Measurements from ENCODE around the gene LHFPL2. TPM values are rescaled to one million over a fixed set of nuclear protein-coding genes. Genes with fewer than 3 reads are reported as not detected.

The LHFPL2 gene
- total and polyA plus RNA-seq, 9 of the 15 experiments (the other 6 are each of a cell fraction or from before 2014, with no cell fraction given), result 1.0 to 6.6 (median 4.6) TPM

GRCh38 chr5:78509884-78510769 lies 138.4 kb downstream of the LHFPL2 start (continued):
- TF ChIP-seq, protein P1, sequence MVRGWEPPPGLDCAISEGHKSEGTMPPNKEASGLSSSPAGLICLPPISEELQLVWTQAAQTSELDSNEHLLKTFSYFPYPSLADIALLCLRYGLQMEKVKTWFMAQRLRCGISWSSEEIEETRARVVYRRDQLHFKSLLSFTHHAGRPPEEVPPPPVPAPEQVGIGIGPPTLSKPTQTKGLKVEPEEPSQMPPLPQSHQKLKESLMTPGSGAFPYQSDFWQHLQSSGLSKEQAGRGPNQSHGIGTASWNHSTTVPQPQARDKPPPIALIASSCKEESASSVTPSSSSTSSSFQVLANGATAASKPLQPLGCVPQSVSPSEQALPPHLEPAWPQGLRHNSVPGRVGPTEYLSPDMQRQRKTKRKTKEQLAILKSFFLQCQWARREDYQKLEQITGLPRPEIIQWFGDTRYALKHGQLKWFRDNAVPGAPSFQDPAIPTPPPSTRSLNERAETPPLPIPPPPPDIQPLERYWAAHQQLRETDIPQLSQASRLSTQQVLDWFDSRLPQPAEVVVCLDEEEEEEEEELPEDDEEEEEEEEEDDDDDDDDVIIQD (CRISPR knock-in tag; IDR thresholded peaks at IDR 0.05), result no peak
- TF ChIP-seq RBFOX2 (IDR thresholded peaks at IDR 0.05; ENCODE audit: low read depth, low read length) (peak; percentile 78), SMARCE1 (IDR thresholded peaks at IDR 0.05) (peak; percentile 38; the same call in 1 of the 2 replicates), PPARD (CRISPR knock-in tag; IDR thresholded peaks at IDR 0.05) (no peak), HNRNPUL1 (IDR thresholded peaks at IDR 0.05; ENCODE audit: low read length) (no peak), NFIX (CRISPR knock-in tag; IDR thresholded peaks at IDR 0.05; ENCODE audit: low read depth) (no peak), NCOA4 (IDR thresholded peaks at IDR 0.05; ENCODE audit: partially characterized antibody) (no peak), GTF2B (IDR thresholded peaks at IDR 0.05; ENCODE audit: extremely low read depth, insufficient read length) (no peak), CEBPB (tag; IDR thresholded peaks at IDR 0.05) (no peak), CEBPG (CRISPR knock-in tag; IDR thresholded peaks at IDR 0.05) (no peak), CEBPG (tag; conservative IDR thresholded peaks at IDR 0.05 in 1 of 2, IDR thresholded peaks at IDR 0.05 in 1 of 2) (no peak), ERF (CRISPR knock-in tag; IDR thresholded peaks at IDR 0.05) (no peak), MTA3 (IDR thresholded peaks at IDR 0.05; ENCODE audit: borderline replicate concordance) (no peak; the same call in 1 of the 2 replicates), ILK (tag; IDR thresholded peaks at IDR 0.05; ENCODE audit: borderline replicate concordance, low read depth) (no peak), SREBF1 (IDR thresholded peaks at IDR 0.05; ENCODE audit: borderline replicate concordance, low read depth, low read length) (no peak), THAP12 (CRISPR knock-in tag; IDR thresholded peaks at IDR 0.05) (peak; percentile 73; the same call in 1 of the 2 replicates), ZFP91 (CRISPR knock-in tag; IDR thresholded peaks at IDR 0.05) (no peak)
- TF ChIP-seq, protein P2, sequence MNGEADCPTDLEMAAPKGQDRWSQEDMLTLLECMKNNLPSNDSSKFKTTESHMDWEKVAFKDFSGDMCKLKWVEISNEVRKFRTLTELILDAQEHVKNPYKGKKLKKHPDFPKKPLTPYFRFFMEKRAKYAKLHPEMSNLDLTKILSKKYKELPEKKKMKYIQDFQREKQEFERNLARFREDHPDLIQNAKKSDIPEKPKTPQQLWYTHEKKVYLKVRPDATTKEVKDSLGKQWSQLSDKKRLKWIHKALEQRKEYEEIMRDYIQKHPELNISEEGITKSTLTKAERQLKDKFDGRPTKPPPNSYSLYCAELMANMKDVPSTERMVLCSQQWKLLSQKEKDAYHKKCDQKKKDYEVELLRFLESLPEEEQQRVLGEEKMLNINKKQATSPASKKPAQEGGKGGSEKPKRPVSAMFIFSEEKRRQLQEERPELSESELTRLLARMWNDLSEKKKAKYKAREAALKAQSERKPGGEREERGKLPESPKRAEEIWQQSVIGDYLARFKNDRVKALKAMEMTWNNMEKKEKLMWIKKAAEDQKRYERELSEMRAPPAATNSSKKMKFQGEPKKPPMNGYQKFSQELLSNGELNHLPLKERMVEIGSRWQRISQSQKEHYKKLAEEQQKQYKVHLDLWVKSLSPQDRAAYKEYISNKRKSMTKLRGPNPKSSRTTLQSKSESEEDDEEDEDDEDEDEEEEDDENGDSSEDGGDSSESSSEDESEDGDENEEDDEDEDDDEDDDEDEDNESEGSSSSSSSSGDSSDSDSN (IDR thresholded peaks at IDR 0.05; ENCODE audit: borderline replicate concordance in 1 of 2, low read depth in 2 of 2, low read length in 2 of 2), result peak; percentile 75 to 91; a peak in 3 of 4 replicates

Measured in K562 (cell line).